Fibroblast of villous mesenchyme (primary cell): ENCODE data around the gene PGM2L1. TPM values are rescaled to one million over a fixed set of nuclear protein-coding genes. Genes with fewer than 3 reads are reported as not detected.

Experiments
- DNase-seq: peaks from one replicate; pipeline ENCODE4 v3.0.0-alpha.2; 2010; ENCODE audit warnings: low read depth
- H3K4me3 ChIP-seq: 2 replicates; pipeline ENCODE4 v1.5.1; 2011; ENCODE audit warnings: low read depth, mild to moderate bottlenecking, low read length
- CTCF ChIP-seq: IDR thresholded peaks from 2 replicates; pipeline ENCODE4 v1.5.1; 2012; ENCODE audit warnings: low read depth, mild to moderate bottlenecking, low read length; ENCODE audit not compliant: insufficient read depth
- total RNA-seq: library from RNA; depleted of rRNA; stranded (reverse); fragments of >200 nt; gene quantifications from 2 replicates; pipeline ENCODE4 v1.2.3, GENCODE V29; 2012

PGM2L1 gene
- total RNA-seq, 1 donor = 2.6 TPM

GRCh38 chr11:74319139-74319816, 79.0 kb downstream of the PGM2L1 start:
- DNase-seq = peak; percentile 82
- no peak overlapping the region for H3K4me3 ChIP-seq
- no peak for TF ChIP-seq CTCF

- peak; percentile 63 for DNase-seq
- H3K4me3 ChIP-seq = no peak overlapping the region
Observed at GRCh38 chr11:74318241-74318932, 79.8 kb downstream of the PGM2L1 start.

GRCh38 chr11:74316772-74317505, 81.3 kb downstream of the PGM2L1 start:
- H3K4me3 ChIP-seq = no peak overlapping the region
- no peak for DNase-seq
- TF ChIP-seq CTCF = no peak

More at GRCh38 chr11:74318241-74318932, 79.8 kb downstream of the PGM2L1 start:
- no peak for TF ChIP-seq CTCF

GRCh38 chr11:74312326-74312725, 85.9 kb downstream of the PGM2L1 start:
- peak; percentile 68 for DNase-seq
- TF ChIP-seq CTCF = no peak

GRCh38 chr11:74311352-74311926, 86.8 kb downstream of the PGM2L1 start, which contains the start of gene P4HA3:
Gene P4HA3, minus strand, starts transcription at chr11:74311640. Its CDS starts 29 bp downstream, at chr11:74311611.
- peak within 1 kb of the TSS; percentile 55 for H3K4me3 ChIP-seq
- peak; percentile 10 for TF ChIP-seq CTCF
- DNase-seq = peak; percentile 44

More at GRCh38 chr11:74312326-74312725, 85.9 kb downstream of the PGM2L1 start:
- H3K4me3 ChIP-seq = no peak overlapping the region

GRCh38 chr11:74310857-74311256, 87.4 kb downstream of the PGM2L1 start:
- no peak for DNase-seq
- peak overlapping the region; percentile 55 for H3K4me3 ChIP-seq
- TF ChIP-seq CTCF = no peak
